EH (cell line): Measurements from ENCODE around the gene SEC24D.

Source experiments
- DNase-seq: peaks from one replicate; pipeline ENCODE4 v3.0.0-alpha.2; 2015; ENCODE audit warnings: low read depth

Gene SEC24D

GRCh38 chr4:118774321-118774720, 61.6 kb downstream of the SEC24D start:
- no peak for DNase-seq

GRCh38 chr4:118773429-118773792, 62.5 kb downstream of the SEC24D start:
- DNase-seq, result peak; percentile 84

- DNase-seq, result peak; percentile 67
Measured at GRCh38 chr4:118772767-118773428, 63.0 kb downstream of the SEC24D start.

- peak; percentile 66 for DNase-seq
Measured at GRCh38 chr4:118772081-118772766, 63.7 kb downstream of the SEC24D start.

- DNase-seq, result no peak
Measured at GRCh38 chr4:118770741-118771187, 65.2 kb downstream of the SEC24D start.

DNA sequence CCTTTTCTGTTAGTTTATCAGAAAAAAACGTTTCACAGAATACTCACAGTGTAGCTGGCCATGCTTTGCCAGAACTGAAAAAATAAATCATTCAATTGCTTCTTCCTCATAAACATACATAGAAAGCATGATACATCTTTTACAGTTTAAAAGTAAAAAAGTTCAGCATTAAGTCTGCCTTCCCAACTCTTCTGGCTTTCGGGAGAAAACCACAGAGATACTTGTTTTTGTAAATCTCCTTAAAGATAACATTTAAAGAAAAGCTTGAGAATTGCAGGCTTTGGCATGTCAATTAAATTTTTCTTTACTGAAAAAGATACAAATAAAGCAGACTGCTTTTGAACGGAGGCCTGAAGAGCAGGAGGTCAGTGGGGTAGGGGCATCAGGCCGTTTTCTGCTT, 66.8 kb downstream of the SEC24D start:
- DNase-seq, result no peak

GRCh38 chr4:118767109-118767508, 68.8 kb downstream of the SEC24D start:
- DNase-seq, result no peak

GRCh38 chr4:118765399-118765798, 70.5 kb downstream of the SEC24D start:
- peak; percentile 99 for DNase-seq

DNA sequence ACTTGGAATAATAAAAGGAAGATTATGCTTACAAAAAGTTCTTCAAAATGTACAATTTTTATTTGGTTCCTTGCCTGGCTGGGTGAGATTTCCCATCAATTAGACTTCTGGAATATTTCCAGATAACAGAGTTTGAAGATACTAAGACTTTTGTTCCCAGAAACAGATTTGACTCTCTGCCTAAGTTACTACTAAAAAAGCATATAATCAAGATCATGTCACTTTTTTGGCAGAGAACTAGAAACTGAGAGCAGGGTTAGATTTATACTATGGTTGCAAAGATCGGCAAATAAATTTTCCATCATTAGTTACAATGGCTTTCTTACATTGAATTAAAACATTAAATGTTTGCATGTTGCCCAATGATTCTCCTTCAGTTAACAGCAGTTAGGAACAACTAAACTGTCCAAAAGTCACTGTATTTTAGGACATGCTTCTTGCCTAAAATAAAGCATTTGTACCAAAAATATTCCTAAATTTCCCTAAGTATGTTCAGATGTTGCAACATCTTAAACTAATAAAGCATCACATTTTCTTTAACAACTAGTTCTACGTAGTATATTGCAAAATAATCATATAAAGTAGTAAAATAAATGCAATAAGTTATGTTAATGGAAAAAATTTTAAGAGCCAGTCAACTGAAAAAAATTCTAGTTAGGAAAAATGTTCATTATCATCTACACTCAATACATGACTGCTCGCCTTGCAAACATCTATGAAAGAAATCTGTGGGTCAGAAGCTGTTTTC, 73.0 kb downstream of the SEC24D start:
- DNase-seq, result peak; percentile 79

DNA sequence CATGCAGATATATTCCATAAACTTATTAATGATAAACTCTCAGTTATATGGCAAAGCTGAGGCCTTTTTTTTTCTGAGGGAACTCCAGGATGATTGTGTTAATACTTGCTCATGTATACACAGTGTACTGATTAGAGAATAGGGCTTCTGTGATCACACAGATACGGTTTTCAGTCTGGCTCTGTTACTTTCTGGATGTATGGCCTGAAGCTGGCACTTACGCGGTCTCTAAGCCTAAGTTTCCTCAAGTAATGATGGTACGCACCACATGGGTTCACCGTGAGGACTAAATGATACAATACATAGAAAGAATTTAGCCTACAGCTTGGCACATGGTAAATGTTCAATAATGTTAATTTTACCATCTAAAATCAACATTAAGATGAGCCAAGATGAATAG, 73.8 kb downstream of the SEC24D start:
- no peak for DNase-seq

DNA sequence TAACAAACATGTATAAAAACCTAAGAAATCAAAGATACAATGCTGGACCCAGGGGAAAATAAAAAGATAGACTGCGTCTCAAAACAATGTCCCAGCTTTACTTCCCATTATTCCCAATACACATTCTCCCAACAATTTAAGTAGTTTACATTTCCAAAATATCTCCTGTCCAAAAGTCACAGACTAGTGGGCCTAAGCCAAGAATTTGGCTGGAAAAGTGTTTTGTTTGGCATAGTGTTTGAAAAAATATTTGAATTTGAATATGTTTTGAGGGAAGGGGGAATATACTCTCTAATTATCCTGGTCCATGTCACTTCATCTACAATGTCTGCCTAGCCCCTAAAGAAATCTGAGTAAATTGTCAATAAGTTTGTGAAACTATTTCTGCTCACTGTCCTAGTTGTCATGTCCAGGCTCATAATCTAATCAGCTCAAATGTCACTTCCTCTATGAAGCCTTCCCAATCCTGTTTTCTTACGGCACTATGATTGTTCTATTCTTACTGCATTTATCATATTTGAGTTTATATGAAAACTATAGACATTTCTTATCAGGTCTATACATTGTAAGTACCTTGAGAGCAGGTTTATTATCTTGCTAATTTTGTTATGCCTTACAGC, 74.4 kb downstream of the SEC24D start:
- peak; percentile 38 for DNase-seq

DNA sequence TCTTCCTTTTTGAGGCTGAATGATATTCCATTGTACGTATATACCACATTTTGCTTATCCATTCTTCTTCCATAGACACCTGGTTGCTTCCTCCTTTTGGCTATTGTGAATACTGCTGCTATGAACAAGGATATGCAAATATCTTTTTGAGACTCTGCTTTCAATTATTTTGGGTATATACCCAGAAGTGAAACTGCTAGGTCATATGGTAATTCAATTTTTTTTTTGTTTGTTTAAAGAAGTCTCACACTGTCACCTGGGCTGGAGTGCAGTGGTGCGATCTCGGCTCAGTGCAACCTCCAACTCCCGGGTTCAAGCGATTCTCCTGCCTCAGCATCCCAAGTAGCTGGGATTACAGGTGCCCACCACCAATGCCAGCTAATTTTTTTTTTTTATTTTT, 75.4 kb downstream of the SEC24D start:
- no peak for DNase-seq

DNA sequence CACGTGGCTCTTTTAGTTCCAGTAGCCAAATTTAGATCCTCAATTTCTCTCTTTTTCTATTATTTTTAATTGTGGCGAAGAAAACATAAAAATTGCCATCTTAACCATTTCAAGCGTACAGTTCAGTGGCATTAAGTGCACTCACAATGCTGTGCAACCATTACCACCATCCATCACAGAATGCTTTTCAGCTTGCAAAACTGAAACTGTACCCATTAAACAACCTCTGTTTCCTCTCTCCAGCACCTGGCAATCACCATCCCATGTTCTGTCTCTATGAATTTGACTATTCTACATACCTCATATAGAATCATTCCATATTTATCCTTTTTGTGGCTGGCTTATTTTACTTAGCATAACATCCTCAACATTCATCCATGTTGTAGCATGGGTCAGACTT, 75.8 kb downstream of the SEC24D start:
- no peak for DNase-seq

DNA sequence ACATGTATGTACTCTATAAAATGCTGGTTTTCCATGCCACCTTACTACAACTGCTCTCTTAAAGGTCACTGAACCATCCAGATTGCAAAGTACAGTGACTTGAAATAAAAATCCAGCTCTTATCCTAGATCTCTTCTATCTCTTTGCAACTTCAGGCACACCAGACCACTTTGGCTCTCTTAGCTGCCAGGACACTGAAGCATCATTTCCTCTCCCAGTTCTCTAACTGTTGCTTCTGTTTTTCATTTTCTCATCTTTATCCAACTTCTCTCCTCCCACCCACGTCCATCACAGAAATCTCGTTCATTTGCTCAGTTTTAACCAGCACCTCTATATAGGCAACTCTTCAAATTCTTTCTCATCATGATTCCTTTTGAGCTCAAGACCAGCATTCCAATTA, 76.4 kb downstream of the SEC24D start:
- no peak for DNase-seq

GRCh38 chr4:118758293-118758692, 77.6 kb downstream of the SEC24D start:
- DNase-seq, result peak; percentile 54

- DNase-seq, result peak; percentile 51
Measured at GRCh38 chr4:118757761-118758251, 78.1 kb downstream of the SEC24D start.

- DNase-seq, result peak; percentile 37
Measured at GRCh38 chr4:118756958-118757357, 79.0 kb downstream of the SEC24D start.

- DNase-seq, result no peak
Measured at GRCh38 chr4:118756429-118756828, 79.5 kb downstream of the SEC24D start.

GRCh38 chr4:118755438-118756226, 80.3 kb downstream of the SEC24D start:
- no peak for DNase-seq

DNA sequence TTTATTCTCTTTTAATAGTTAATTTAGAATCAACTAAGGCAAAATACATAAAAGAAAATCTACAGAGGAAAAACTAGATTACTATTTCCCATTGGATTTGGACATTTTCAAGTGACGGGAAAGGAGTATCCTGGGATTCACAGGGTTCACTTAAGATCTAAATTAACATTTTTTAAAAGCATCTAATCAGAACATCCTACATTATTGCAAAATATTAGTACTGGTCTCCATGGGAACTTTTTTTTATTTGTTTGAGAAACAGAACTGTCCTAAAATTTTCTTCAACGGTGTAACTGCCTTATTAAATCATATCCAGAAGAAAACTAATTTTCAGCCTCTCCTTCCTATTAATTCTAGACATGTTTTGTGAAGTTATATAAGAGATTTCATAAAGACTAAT, 81.0 kb downstream of the SEC24D start:
- DNase-seq, result peak; percentile 37

DNA sequence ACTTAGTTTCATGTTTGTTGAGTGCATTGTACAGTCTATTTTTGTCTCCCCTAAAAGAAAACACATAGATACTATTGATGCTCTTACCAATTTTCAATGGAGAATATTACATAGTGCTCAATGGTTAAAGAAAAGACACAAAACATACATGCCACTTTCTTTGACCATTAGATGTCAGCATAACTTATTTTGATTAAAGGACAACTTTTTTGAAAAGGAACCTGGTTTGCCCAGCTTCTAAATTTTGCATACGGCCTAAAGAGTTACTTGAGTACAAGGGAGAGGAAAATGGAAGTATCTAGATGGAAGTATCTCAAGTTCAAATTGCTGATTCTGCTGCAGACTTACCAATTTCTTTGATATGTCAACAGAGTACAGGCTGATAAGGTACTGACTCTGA, 82.2 kb downstream of the SEC24D start:
- DNase-seq, result no peak

- no peak for DNase-seq
Measured at GRCh38 chr4:118753096-118753495, 82.8 kb downstream of the SEC24D start.
